KOPT-K1 (cell line): ENCODE measurements around the gene SPTBN4.
"Not testable (repeated sequence)": the region's sequence is repeated elsewhere in the genome, so short reads cannot be mapped to it uniquely, and the experiment has no call there.

Experiments used
- H3K27ac ChIP-seq: fragments of 200-600 bp; sonication (generic); 2 replicates; pipeline ENCODE4 v1.5.1; 2016; ENCODE audit warnings: antibody characterized with exemption, mild to moderate bottlenecking, low read depth, low read length; ENCODE audit not compliant: poor library complexity, severe bottlenecking
- H3K36me3 ChIP-seq: fragments of 200-600 bp; sonication (generic); 2 replicates; pipeline ENCODE4 v1.5.1; 2017; ENCODE audit warnings: antibody characterized with exemption, mild to moderate bottlenecking, low read length, moderate library complexity; ENCODE audit not compliant: insufficient read depth
- H3K9me3 ChIP-seq: fragments of 200-600 bp; sonication (generic); 2 replicates; pipeline ENCODE4 v1.5.1; 2017; ENCODE audit warnings: antibody characterized with exemption, low read length, mild to moderate bottlenecking; ENCODE audit not compliant: insufficient read depth, poor library complexity, severe bottlenecking

SPTBN4 gene

DNA sequence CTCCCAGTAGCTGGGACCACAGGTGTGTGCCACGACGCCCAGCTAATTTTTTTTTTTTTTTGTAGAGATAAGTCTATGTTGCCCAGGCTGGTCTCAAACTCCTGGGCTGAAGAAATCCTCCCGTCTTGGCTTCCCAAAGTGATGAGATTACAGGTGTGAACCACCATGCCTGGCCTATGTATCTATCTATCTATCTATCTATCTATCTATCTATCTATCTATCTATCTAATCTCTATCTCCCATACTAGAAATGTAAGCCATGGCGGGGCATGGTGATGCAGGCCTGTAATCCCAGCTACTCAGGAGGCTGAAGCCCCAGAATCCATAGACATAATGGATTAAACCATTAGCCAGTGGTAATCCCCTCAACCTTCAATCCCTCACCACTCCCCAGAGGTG lies 16.1 kb upstream of the SPTBN4 start:
- Histone ChIP-seq H3K27ac (no peak overlapping the region), H3K36me3 (no peaks in the 10 kb centered on the region)

DNA sequence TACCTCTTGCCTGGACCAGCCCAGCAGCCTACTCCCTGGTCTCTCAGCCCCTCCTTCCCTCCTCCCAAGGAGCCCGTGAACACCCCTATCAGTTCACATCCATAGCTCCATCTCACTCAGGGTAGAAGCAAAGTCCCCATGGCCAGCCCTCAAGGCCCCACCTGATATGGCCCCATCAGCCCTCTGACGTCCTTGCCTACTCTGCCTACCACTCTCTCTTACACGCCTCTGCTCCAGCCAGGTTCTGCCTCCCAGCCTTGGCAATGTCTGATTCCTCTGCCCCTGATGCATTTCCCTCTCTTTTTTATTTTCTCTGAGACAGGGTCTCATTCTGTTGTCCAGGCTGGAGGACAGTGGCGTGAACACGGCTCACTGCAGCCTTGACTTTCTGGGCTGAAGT lies 14.8 kb upstream of the SPTBN4 start:
- no peak overlapping the region for H3K27ac ChIP-seq
- H3K36me3 ChIP-seq = no peaks in the 10 kb centered on the region
- H3K9me3 ChIP-seq = no peaks in the 10 kb centered on the region

More for the DNA sequence above, 16.1 kb upstream of the SPTBN4 start:
- no peaks in the 10 kb centered on the region for H3K9me3 ChIP-seq

DNA sequence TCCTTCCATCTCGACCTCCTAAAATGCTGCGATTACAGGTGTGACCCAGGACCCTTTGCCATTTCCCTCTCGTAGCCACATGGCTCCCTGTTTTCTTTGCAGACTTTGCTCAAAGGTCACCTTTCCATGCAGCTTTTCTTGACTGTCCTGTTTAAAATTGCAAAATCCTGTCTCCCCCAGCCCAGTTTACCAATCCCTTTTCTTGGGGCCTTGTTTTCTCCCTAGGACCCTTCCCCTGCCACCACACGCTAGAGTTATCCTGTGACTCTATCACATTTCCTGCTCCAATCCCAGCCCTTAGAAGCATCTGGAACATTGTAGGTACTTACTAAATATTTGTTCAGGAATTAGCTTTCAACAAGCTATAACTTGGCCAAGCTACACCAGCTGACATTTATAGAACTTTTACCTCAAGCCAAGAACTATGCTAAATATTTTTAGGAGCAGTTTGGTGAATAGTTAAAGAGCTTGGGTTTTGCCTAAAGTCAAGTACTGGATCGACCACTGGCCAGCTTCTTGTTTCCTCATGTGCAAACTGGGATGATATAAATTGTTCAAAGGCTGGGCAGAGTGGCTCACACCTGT lies 13.6 kb upstream of the SPTBN4 start:
- Histone ChIP-seq H3K36me3 (no peaks in the 10 kb centered on the region), H3K9me3 (no peaks in the 10 kb centered on the region)

DNA sequence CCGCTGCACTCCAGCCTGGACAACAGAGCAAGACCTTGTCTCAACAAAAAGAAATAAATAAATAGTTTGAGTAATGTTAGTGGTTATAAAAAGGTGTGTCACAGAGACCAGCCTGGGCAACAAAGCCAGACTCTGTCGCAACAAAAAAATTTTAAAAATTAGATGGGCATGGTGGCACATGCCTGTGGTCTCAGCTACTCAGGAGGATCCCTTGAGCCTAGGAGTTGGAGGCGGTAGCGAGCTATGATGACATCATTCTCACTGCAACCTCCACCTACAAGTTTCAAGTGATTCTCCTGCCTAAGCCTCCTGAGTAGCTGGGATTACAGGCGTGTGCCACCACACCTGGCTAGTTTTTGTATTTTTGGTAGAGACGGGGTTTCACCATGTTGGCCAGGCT lies 12.9 kb upstream of the SPTBN4 start:
- not testable (repeated sequence) for H3K36me3 ChIP-seq, H3K27ac ChIP-seq

More for the DNA sequence above, 13.6 kb upstream of the SPTBN4 start:
- no peak overlapping the region for H3K27ac ChIP-seq

DNA sequence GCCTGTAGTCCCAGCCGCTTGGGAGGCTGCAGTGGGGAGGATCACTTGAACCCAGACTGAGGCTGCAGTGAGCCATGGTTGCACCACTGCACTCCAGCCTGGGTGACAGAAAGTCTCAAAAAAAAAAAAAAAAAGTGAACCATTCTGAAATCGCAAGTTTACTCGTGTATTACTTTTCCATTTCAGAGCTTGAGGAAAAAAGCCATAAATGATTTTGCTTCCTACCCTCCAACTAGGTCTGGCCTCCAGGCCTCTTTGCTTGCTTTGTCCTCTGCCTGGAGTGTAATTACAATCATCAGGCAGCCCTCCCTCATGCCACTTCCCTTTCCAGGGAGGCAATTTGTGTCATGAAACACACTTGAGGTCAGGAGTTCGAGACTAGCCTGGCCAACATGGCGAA lies 9.8 kb upstream of the SPTBN4 start:
- H3K27ac ChIP-seq = no peak overlapping the region
- no peaks in the 10 kb centered on the region for H3K9me3 ChIP-seq
- no peaks in the 10 kb centered on the region for H3K36me3 ChIP-seq

More for the DNA sequence above, 12.9 kb upstream of the SPTBN4 start:
- H3K9me3 ChIP-seq = not testable (repeated sequence)

DNA sequence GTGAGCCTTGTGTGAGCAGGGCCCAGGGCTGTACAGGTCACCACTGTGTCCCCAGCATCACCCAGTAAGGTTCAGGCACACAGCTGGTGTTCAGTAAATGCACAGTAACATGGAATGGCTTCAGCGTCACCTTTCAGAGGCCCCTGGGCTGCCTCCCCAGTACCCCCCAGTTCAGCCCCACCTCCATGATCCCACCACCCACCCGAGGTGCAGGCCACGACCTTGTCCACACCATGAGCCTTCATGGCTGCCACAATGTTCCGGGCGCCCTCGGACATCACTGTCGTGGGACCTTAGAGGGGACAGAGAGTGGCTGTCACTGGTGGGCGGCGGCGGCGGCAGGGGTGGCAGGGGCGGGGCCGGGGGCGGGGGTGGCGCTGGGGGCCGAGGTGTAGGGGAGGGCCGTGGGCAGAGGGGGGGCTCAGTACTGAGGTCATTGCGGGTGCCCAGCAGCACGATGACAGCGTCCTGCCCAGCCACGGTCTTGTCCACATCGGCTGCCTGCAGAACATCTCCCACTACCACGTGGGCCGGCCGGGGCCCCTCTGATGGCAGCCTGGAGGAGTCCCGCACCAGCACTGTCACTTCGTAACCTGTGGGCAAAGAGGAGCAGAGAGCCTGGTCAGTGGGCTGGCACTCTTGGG lies 8.7 kb upstream of the SPTBN4 start:
- H3K9me3 ChIP-seq = no peaks in the 10 kb centered on the region
- no peak overlapping the region for H3K27ac ChIP-seq
- H3K36me3 ChIP-seq = no peaks in the 10 kb centered on the region

DNA sequence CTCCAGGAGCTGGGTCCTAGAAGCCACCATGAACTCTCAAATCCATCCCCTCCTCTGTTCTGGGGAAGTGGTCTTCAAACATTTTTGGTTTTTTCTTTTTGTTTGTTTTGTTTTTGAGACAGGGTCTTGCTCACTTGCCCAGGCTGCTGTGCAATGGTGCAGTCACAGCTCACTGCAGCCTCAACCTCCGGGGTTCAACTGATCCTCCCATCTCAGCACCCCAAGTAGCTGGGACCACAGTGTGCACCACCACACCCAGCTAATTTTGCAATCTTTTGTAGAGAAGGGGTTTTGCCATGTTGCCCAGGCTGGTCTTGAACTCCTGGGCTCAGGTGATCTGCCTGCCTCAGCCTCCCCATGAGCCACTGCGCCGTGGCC lies 8.2 kb upstream of the SPTBN4 start:
- Histone ChIP-seq H3K36me3 (no peaks in the 10 kb centered on the region), H3K27ac (no peak overlapping the region), H3K9me3 (no peaks in the 10 kb centered on the region)

DNA sequence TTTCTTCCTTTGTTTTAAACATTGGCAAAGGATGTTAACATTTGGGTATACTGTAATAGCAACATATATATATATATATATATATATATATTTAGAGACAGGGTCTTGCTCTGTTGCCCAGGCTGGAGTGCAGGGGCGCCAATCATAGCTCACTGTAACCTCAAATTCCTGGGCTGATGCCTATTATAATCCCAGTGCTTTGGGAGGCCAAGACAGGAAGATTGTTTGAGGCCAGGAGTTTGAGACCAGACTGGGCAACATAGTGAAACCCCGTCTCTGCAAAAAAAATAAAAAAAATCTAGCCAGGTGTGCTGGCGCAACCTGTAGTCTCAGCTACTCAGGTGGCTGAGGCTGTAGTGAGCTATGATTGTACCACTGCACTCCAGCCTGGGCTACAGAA lies 6.6 kb upstream of the SPTBN4 start:
- no peak overlapping the region for H3K27ac ChIP-seq
- H3K36me3 ChIP-seq = no peaks in the 10 kb centered on the region
- no peaks in the 10 kb centered on the region for H3K9me3 ChIP-seq

DNA sequence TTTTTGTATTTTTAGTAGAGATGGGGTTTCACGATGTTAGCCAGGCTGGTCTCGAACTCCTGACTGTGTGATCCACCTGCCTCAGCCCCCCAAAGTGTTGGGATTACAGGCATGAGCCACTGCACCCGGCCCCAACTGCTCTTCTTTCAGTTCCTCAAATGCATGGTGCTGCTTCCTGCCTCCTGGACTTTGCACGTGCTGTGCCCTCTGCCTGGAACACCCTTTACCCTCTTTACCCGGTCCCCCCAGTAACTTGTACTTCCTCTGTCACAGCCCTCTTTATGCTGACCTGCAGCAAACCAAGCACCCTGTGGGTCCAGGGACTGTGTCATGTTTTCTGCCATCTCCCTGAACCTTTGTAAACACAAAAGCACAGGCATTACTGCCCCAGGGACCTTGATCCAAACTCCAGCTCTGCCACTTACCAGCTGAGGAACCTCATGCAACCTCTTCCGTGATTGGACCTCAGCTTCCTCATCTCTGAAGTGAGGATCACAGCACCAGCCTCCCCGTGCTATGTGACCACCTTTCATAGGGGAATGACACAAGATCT lies 5.1 kb upstream of the SPTBN4 start:
- Histone ChIP-seq H3K27ac (no peak overlapping the region), H3K36me3 (no peaks in the 10 kb centered on the region), H3K9me3 (no peaks in the 10 kb centered on the region)

DNA sequence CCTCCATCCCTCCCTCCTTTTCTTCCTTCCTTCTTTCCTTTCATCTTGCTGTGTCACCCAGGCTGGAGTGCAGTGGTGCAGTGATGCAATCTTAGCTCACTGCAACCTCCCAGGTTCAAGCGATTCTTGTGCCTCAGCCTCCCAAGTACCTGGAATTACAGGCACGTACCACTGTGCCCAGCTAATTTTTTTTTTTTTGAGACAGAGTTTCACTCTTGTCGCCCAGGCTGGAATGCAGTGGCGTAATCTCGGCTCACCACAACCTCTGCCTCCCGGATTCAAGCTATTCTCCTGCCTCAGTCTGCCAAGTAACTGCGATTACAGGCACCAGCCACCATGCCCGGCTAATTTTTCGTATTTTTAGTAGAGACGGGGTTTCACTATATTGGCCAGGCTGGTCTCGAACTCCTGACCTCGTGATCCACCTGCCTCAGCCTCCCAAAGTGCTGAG lies 3.2 kb upstream of the SPTBN4 start:
- not testable (repeated sequence) for H3K36me3 ChIP-seq, H3K27ac ChIP-seq, H3K9me3 ChIP-seq

DNA sequence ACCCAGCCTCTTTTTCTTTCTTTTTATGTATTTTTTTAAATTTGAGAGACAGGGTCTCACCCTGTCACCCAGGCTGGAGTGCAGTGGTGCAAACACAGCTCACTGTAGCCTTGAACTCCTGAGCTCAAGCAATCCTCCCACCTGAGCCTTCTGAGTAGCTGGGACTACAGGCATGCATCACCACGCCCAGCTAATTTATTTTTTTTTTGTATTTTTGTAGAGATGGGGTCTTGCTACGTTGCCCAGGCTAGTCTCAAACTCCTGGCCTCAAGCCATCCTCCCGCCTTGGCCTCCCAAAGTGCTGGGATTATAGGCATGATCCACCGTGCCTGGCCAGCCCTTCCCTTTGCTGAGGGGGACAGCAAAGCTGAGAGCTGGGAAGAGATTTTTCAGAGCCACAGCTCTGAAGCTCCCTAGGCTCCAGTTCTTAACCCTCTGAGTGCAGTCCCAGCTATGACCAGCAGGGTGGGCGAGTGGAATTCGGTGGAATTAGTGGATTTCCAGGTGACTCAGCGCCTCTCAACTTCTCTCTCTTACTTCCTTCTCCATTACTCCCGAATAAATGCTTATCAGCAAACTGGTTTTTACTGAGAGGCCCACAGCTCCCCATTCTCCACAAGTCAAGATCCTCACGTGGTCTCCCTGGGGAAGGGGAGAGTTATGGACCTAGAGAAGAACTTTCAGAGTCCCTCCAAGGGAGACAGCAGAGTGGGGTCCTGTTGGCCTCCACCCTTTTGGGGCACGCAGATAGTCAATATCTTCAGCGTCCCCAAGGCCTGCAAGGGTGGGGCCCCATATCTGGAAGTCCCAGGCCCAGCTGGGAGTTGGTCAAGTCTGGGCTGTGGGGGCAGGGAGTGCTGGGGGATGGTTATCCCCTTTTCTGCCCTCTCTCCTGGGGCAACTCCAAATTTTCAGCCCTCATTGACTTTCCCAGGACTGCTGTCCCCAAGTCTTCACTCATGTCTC lies 2.5 kb upstream of the SPTBN4 start:
- no peaks in the 10 kb centered on the region for H3K36me3 ChIP-seq
- no peak overlapping the region for H3K27ac ChIP-seq

DNA sequence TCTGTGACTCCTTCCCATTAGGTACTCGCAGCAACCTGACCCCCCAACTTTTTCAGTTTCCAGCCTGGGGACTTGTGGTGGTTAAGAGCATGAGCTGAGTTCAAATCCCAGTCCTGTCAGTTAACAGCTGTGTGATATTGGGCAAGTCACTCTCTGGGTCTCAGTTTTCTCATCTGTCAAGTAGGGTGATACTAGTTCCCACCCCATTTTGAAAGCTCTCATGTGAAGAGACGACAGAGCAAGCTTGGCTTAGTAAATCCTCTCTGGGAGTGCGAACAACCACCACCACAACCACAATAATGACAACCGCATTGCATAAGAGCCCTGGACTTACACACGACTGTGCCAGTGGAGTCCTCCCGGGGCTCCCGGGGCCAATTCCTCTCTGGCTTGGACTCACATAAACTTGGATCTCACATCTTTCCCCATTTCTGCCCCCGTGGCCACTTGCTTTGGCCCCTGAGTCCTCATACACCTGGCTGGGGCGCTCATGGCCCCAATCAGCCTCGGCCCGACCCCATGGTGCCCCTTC lies 1.7 kb upstream of the SPTBN4 start:
- H3K36me3 ChIP-seq = no peaks in the 10 kb centered on the region
- peak overlapping the region; percentile 26 for H3K27ac ChIP-seq
- no peaks in the 10 kb centered on the region for H3K9me3 ChIP-seq

More for the DNA sequence above, 2.5 kb upstream of the SPTBN4 start:
- H3K9me3 ChIP-seq = no peaks in the 10 kb centered on the region

DNA sequence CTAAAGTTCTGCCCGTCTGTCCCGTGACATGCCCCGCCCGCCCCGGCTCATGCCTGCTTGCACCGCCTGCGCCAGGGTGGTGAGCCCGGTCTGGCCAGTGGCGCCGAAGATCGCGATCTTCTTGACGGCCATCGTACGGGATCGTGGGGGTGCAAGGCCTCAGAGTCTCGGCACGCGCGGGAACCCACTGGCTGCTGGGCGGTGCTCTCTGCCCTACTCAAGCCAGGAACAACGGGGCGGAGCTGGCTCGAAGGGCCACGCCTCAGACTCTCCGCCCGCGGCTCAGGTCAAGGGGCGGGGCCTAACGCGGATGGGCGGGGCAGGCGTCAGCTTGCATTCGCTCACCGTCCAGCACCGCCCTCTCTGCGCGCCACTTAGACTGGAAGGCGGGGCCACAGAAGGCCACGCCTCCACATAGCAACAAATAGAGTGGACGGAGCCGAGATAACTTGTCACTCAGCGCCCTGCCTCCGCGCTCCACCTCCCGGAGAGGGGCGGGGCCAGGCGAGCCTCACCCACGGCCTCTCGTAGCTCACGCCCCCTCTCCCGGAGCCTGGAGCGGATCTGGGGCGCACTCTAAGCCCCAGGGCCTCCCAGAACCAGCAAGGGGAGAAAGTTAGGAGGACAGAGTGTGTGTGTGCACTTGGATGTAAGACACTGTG lies 1.1 kb upstream of the SPTBN4 start, which contains the start of gene BLVRB:
TSS of gene BLVRB (minus strand) at position 189 of the 662 bp plus-strand sequence. CDS start at position 132, 57 bp downstream.
- peak within 1 kb of the TSS; percentile 26 for H3K27ac ChIP-seq
- no peaks in the 10 kb centered on the region for H3K9me3 ChIP-seq
- no peaks in the 10 kb centered on the region for H3K36me3 ChIP-seq

DNA sequence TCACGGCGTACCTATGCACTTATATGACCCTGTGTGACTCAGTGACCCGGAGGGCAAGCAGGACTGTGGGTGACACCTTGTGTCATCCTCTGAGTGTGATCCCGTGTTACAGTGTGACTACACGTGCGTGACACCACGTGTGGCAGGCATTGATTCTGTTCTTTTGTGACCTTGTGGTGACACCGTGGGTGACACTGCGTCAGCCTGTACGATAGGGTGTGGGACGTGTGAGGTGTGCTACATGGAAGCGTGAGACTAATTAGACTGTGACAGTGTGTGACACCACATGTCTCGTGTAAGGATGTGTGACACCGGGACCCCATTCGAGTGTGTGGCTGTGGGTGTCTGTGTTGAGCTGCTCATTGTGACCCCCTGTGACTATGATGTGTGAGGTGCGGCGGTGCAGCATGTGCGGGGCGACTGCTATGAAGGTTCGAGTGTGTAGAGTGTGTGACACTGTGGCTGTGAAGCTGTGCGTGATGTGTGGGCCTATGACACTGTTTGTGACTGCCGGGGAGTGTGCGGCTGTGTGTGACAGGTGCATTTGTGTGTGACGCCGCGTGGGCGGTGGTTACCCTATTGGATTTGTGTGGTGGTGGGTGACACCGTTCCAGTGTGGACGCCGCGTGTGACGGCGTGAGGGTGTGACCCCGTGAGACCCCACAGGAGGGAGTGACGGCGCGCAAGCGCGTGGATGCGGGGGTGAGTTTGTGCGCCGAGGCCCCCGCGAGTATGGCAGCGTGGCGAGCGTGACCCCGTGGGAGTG lies 399 bp upstream of the SPTBN4 start:
- Histone ChIP-seq H3K9me3 (no peaks in the 10 kb centered on the region), H3K27ac (no peak overlapping the region), H3K36me3 (no peaks in the 10 kb centered on the region)
